MCF 10A (cell line): ENCODE data around the gene KCNG4. TPM values are rescaled to one million over a fixed set of nuclear protein-coding genes. Genes with fewer than 3 reads are reported as not detected.

ENCODE experiments used
- BruUV-seq: library from RNA; stranded (reverse); fragments of 400-500 nt; replicated peaks from 2 replicates; lab custom pipeline; 2021; lab: Mats Ljungman, UMichigan
- CTCF ChIA-PET: fragments of 300-600 bp; sonication (Branson Sonifier 250); formaldehyde crosslinking; extraction: SDS; loops from one replicate; lab custom pipeline; 2021; ENCODE audit warnings: antibody characterized with exemption, inconsistent platforms; lab: Yijun Ruan, JAX
- POLR2A ChIA-PET: fragments of 300-600, 350-650 bp; sonication (Branson Sonifier 250); formaldehyde crosslinking; extraction: SDS; loops from one replicate; lab custom pipeline; 2020; ENCODE audit warnings: antibody characterized with exemption, inconsistent platforms; lab: Yijun Ruan, JAX
- DNase-seq: peaks from one replicate; pipeline ENCODE4 v3.0.0-alpha.2; 2018; ENCODE audit not compliant: unreplicated experiment
- H3K27ac Mint-ChIP-seq: one replicate; pipeline ENCODE4 v1.8.0; 2022; ENCODE audit warnings: mild to moderate bottlenecking, low read depth, mixed read lengths; ENCODE audit not compliant: unreplicated experiment
- H3K27me3 Mint-ChIP-seq: one replicate; pipeline ENCODE4 v1.8.0; 2022; ENCODE audit warnings: mixed read lengths; ENCODE audit not compliant: insufficient read depth, unreplicated experiment
- H3K36me3 Mint-ChIP-seq: one replicate; pipeline ENCODE4 v1.8.0; 2022; ENCODE audit warnings: mild to moderate bottlenecking, moderate library complexity, mixed read lengths; ENCODE audit not compliant: insufficient read depth, unreplicated experiment
- H3K4me1 Mint-ChIP-seq: one replicate; pipeline ENCODE4 v1.8.0; 2022; ENCODE audit warnings: mixed read lengths; ENCODE audit not compliant: insufficient read depth, unreplicated experiment
- H3K4me3 Mint-ChIP-seq: one replicate; pipeline ENCODE4 v1.8.0; 2022; ENCODE audit warnings: mild to moderate bottlenecking, moderate library complexity, mixed read lengths; ENCODE audit not compliant: unreplicated experiment
- H3K9me3 Mint-ChIP-seq: one replicate; pipeline ENCODE4 v1.8.0; 2022; ENCODE audit warnings: mixed read lengths; ENCODE audit not compliant: unreplicated experiment
- intact Hi-C: fragments of 100-400 bp; cut with micrococcal nuclease; formaldehyde crosslinking; loops from 2 replicates; pipeline ENCODE4 v1.14.1; 2022
- total RNA-seq: library from RNA; stranded (reverse); gene quantifications from 2 replicates; pipeline ENCODE4 v1.2.3, GENCODE V29; 2022
- TF ChIP-seq, protein P1 (sequence below): fragments of 200-600 bp; IDR thresholded peaks from one replicate; pipeline ENCODE4 v1.8.0; 2022; ENCODE audit warnings: antibody characterized with exemption, mild to moderate bottlenecking; ENCODE audit not compliant: unreplicated experiment

KCNG4 gene
- total RNA-seq, 1 experiment from 2014 or later = not detected

DNA sequence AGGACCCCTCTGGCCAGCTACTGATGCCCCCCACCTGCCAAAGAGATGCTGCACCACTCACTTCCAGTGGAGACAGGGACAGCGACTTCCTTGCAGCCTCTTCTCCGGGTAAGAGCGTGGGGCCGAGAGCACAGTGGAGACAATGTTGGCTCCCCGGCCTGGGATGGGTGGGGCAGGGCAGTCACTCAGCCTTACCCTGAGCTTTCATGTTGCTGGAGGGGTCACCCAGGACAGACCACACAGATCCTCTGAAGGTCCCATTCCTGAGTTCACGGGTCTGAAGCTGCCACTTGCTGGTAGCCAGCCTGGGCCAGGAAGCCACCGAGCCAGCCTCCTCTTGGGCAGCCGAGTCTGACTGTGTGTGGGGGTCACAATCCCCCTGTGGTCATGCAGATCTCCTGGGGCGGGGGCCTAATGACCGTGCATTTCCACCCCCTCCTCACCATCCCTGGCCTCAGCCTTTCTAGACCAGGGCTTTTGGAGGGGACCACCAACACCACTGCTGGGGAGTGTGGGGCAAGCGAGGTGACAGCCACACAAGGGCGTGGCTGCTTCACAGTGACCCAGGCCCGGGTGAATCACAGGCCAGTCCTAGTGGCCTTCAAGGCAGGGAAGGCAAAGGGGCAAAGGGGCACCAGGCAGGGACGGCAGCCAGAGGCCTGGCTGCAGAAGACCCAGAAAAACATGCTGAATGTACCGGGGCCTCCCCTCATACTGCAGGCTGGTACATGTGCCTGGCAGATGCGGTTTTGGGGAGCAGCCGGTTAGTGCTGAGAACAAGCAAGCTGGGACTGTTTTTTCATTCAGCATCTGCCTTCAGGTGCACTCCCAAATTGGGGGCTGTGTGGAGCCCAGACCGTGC, 63.4 kb downstream of the KCNG4 start:
- H3K9me3 Mint-ChIP-seq = no peaks in the 10 kb centered on the region
- intact Hi-C loops = loop anchor here (5.0 to 10.0 kb wide), 2 partner anchors 59 to 222 kb away; partner anchors contain the start of genes MBTPS1 and OSGIN1
- ChIA-PET CTCF (interaction anchor here (0.7 to 5.3 kb wide), 22 partner anchors 8 to 1534 kb away, joined by 3 to 49 read pairs (median 6); partner anchors contain the start of gene TAF1C), POLR2A (interaction anchor here (0.6 to 4.9 kb wide), 8 partner anchors 9 to 183 kb away, joined by 3 to 45 read pairs (median 3); partner anchors contain the start of genes MBTPS1 and TAF1C)
- no peak overlapping the region for H3K4me3 Mint-ChIP-seq
- BruUV-seq = no TSS peak
- no peaks in the 10 kb centered on the region for H3K27me3 Mint-ChIP-seq
- TF ChIP-seq, protein P1, sequence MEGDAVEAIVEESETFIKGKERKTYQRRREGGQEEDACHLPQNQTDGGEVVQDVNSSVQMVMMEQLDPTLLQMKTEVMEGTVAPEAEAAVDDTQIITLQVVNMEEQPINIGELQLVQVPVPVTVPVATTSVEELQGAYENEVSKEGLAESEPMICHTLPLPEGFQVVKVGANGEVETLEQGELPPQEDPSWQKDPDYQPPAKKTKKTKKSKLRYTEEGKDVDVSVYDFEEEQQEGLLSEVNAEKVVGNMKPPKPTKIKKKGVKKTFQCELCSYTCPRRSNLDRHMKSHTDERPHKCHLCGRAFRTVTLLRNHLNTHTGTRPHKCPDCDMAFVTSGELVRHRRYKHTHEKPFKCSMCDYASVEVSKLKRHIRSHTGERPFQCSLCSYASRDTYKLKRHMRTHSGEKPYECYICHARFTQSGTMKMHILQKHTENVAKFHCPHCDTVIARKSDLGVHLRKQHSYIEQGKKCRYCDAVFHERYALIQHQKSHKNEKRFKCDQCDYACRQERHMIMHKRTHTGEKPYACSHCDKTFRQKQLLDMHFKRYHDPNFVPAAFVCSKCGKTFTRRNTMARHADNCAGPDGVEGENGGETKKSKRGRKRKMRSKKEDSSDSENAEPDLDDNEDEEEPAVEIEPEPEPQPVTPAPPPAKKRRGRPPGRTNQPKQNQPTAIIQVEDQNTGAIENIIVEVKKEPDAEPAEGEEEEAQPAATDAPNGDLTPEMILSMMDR = no peak
- H3K36me3 Mint-ChIP-seq = peaks cover 6% of the 10 kb centered on the region
- peaks cover 6% of the 10 kb centered on the region for H3K4me1 Mint-ChIP-seq
- peak overlapping the region; percentile 85 for H3K27ac Mint-ChIP-seq
- no peak for DNase-seq

DNA sequence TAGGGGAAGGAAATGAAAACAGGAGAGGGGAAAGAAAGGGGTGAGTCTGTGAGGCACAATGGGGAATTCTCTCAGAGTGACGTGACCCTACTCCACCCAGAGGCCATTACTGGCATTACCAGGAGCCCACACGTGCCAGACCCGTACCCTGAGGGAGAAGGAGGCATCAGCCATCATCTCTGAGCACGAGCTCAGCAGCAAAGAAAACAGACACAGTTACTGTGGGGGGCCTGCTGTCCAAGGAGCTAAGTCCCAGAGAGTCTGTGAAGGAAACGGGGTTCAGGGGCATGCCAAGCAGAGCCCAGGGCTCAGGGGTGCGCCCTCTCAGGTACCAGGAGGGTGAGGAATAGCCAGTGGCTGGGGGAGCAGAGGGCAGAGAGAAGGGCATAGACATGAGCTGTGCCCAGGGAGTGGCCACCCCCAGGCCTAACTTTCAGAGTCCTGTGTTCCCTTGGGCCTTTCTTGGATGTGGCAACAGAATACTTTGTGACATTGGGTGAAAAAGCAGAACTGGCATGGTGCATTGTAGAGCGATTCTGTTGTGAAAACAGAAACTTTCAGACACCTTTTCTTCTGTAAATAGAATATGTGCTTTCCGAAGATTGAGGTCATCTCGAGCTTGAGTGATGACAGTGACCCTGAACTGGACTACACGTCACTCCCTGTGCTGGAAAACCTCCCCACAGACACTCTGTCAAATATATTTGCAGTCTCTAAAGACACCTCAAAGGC, 64.3 kb downstream of the KCNG4 start:
- peak; percentile 67 for DNase-seq
- BruUV-seq = no TSS peak
- intact Hi-C loops = loop anchor here (5.0 to 10.0 kb wide), 2 partner anchors 58 to 221 kb away; partner anchors contain the start of genes MBTPS1 and OSGIN1
- no peak overlapping the region for H3K4me3 Mint-ChIP-seq
- H3K9me3 Mint-ChIP-seq = no peaks in the 10 kb centered on the region
- CTCF ChIA-PET = interaction anchor here (0.6 to 5.3 kb wide), 25 partner anchors 8 to 1535 kb away, joined by 3 to 49 read pairs (median 4); partner anchors contain the start of genes MBTPS1 and TAF1C
- TF ChIP-seq, protein P1 = peak; percentile 62
- peaks cover 6% of the 10 kb centered on the region for H3K4me1 Mint-ChIP-seq
- H3K27me3 Mint-ChIP-seq = no peaks in the 10 kb centered on the region
- peaks cover 6% of the 10 kb centered on the region for H3K36me3 Mint-ChIP-seq
- H3K27ac Mint-ChIP-seq = peak overlapping the region; percentile 41
- POLR2A ChIA-PET = interaction anchor here (0.7 to 4.9 kb wide), 9 partner anchors 8 to 204 kb away, joined by 3 to 45 read pairs (median 3); partner anchors contain the start of genes MBTPS1 and TAF1C

DNA sequence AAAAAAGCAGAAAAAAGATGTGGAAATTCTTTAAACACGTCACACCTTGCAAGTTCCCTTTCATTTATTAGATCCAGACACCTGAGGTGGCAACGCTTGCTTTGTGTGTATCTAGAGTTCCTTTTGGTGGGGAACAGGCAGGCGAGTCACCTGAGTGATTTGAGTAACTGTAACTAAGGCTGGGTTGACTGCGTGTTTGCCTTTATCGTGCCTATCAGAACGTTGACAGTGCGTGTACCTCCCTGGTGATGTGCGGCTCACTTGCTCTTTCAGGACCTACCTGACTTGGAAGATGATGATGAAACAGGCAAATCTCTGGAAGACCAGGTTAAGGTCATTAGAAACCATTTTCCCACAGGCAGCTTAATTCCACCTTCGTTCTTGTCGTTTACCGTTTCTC, 65.4 kb downstream of the KCNG4 start:
- peaks cover 6% of the 10 kb centered on the region for H3K4me1 Mint-ChIP-seq
- H3K4me3 Mint-ChIP-seq = no peak overlapping the region
- H3K27me3 Mint-ChIP-seq = no peaks in the 10 kb centered on the region
- no peak for DNase-seq
- TF ChIP-seq, protein P1 = no peak
- intact Hi-C loops = loop anchor here (10.0 kb wide), 1 partner anchor 220 kb away; the partner anchor contains the start of gene OSGIN1
- H3K9me3 Mint-ChIP-seq = no peaks in the 10 kb centered on the region
- no peak overlapping the region for H3K27ac Mint-ChIP-seq
- BruUV-seq = no TSS peak
- POLR2A ChIA-PET = interaction anchor here (1.0 kb wide), 1 partner anchor 14 kb away, joined by 3 read pairs; no protein-coding TSS in a partner anchor
- CTCF ChIA-PET = interaction anchor here (0.7 to 5.3 kb wide), 13 partner anchors 7 to 111 kb away, joined by 3 to 49 read pairs (median 7); partner anchors contain the start of genes DNAAF1, HSDL1, MBTPS1 and TAF1C
- H3K36me3 Mint-ChIP-seq = peaks cover 2% of the 10 kb centered on the region
